UCSD-AML1 (cell line): ENCODE results near the gene CLMN.

Source experiments
- DNase-seq: peaks from one replicate; lab custom pipeline; 2025; ENCODE audit not compliant: unreplicated experiment; lab: John Stamatoyannopoulos, UW

The CLMN gene

DNA sequence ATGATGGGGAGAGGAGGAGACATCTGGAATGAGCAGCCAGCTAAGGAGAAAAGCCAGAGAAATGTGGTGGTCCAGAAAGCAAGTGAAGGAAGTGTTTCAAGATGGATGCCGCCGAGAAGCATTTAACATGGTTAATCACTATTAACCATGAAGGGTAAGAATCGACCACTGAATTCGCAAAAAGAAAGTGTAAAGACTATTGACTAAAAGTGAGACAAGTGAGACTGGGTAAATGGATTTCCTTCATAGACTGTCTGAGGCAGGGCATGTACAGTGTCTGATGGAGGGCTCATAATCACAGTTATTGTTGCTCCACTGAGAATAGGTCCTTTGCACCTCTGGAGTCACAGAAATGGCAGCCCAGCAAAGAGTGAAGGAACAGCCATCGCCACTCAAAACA is 25.3 kb upstream of the CLMN start:
- DNase-seq = no peak

DNA sequence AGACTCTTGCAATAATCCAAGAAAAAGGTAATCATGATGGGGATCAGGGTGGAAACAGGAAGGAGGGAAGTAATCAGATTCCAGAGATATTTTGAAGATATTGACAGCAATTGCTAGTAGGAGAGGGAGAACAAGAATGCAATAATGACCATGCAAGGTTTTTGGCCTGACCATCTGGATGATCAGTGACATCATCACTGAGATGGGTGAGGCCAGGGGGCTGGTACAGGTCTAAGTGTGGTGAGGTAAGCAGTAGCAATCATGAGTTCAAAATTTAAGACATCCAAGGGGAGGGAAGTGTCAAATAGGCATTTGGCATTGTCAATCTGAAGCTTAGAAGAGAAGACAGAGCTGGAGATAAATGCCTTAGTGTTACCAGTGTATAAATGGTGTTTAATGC is 24.8 kb upstream of the CLMN start:
- no peak for DNase-seq

DNA sequence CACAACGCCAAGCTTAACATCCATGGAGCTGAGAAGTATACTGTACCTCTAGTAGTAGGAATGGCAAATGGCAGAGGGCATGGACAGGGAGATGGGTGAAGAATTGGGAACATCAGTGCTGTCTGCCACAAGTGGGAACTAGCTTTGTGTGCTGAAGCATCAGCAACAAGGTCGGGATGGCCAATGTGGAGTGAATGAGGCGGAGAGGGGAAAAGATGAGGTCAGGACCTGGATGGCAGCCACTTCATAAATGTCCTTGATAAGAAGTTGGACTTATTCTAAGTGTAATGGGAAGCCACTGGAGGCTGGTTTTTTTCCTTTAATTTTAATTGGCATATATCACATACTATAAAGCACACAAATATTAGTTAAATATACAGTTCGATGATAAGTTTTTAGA is 21.9 kb upstream of the CLMN start:
- no peak for DNase-seq

DNA sequence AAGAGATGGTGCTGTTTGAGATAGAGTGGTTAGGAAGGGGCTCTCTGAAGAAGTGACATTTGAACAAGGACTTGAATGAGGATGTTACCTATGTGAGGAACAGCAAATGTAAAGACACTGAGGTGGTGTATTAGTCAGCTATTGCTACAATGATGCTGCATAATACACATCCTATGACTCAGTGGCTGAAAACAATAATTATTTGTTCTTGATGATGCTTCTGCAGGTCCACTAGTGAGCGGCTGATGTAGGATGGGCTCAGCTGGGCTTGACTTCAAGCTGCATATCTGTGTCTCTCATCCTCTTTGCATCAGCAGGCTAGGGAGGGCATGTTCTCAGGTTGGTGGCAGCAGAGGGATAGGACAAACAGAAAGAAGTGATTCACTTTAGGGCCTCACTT is 21.4 kb upstream of the CLMN start:
- no peak for DNase-seq

DNA sequence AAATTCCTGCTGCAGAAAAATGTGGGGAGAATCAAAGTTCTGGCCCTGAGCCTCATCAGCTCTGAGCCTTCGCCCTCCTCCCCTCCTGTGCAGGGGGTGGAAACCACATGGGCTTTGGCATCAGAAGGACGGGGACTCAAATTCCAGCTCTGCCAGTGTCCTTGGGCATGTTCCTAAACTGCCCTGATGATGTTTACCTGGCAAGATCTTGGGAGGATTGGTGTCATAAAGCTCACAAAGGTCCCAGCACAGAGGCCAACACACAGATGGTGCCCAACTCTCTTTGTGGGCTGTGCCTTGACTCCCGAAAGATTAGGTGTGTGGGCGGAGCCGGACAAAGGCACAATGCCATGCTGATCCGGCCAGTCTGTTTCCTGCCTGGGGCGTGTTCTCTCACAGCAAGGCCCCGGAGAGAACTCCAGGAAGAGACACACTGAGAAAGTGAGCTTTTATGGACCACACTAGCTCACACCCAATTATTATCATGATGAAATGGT is 20.5 kb upstream of the CLMN start:
- no peak for DNase-seq

DNA sequence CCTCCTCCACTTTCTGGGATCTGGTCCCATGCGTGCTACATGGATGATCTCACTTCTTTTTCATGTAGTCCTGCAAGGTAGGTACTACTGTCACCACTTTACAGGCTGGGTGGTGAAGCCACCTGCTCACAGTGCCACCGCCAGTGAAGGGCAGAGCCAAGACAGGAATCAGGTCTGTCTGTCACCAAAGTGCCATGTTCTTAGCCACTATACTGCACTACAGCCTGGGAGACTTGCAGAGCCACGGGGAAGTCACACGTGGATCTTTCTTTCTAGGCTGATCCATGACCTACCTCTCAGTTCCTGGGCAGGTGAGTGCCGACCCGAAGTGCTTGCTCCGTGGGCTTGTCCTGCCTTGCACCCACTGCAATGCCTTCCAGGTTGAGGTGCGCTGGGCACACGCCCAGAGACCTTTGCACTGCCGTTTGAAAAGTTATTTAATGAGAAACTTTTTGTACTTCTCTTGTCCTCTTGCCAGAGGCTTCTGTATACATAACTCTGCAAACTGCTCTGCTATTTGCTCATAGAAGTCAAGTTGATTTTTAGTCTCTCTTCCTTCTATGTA is 19.7 kb upstream of the CLMN start:
- no peak for DNase-seq

DNA sequence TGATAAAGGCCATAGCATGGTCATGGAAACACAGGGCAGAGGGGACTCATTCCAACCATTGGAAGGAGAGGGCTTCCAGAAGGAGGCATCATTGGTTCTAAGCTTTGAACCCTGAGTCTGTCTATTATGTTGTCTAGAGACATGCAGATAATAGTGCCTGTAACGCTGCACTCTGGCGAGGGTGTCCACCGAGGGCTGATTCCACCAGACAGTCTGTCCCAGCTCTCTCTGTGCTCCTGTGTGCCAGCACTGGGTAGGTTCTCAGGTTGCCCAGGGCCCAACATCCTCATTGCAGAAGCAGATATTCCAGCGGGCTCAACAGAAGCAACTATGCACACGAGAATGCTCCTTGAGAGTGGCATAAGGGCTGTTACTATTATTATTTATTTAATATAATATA is 18.7 kb upstream of the CLMN start:
- no peak for DNase-seq

DNA sequence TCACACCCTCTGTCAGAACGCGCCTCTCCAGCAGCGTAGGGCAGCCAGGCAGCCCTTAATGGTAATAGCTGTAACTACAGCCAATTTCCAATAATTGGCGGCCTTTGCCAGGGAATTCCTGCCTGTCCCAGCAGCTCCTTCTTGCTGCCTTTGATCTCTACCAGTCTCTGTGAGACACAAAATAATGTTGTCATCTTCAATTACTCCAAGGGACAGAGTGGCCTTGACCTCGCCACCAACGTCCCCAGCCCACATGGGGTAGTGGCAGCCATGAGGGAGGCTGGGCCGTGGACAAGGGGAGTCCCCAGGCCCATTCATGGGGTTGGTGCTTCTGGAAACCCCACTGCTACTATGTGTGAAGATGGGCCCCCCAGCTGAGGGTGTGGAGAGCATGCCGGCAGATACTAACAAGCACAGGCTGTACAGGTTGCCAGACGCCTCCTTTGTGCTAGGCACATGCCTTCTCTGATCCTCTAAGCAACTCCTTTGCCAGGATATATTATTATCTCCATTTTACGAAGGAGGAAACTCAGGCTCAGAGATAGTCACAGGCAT is 17.4 kb upstream of the CLMN start:
- DNase-seq = no peak

DNA sequence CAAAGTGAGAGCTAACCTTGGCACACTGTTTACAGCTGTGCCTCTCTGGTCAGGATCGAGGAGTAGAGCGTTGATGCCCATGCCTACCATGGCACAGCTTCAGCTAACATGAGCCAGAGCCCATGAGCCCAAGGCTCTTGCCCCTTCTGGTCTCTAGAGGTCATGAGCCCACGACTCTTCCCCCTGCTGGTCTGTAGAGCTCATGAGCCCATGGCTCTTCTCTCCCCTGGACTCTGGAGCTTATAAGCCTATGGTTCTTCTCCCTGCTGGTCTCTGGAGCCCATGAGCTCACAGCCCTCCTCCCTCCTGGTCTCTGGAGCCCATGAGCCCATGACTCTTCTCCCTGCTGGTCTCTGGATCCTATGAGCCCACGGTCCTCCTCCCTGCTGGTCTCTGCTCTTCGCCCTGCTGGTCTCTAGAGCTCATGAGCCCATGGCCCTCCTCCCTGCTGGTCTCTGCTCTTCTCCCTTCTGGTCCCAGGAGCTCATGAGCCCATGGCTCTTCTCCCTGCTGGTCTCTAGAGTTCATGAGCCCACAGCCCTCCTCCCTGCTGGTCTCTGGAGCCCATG is 16.6 kb upstream of the CLMN start:
- no peak for DNase-seq

DNA sequence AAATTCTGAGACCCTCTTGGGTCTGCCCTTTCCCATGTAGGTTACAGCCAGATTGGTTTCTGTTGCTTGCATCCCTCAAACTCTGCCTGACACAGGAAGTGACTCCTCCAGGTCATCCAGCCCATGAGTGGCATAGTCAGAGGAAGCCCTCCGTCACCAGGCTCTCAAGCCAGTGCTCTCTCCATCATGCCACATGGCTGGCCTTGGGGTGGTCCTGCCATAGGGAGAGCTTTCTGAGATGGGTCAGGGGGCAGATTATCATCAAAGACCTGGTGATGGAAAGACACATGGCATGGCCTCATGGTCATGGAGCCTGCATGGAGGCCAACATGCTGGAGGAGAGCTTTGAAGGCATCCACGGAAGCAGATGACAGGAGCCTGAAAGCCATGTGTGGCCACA is 15.4 kb upstream of the CLMN start:
- DNase-seq = no peak

DNA sequence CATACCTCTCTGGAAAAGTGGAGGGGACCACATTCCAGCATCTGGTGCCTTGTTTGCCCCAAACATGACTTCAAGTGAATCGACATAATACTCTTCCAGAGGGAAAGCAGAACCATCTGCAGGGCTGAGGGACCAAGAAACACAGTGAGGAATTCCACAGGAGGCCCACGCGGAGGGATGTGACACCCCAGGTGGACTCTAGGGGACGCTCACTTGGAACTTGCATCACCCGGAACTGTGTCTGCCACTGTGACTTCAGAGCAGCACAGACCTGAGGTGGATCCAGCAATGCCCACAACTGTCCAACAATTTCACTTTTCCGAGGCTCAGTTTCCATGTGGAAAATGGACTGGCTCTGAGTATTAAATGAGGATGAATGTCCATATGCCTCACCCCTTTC is 14.3 kb upstream of the CLMN start:
- no peak for DNase-seq

DNA sequence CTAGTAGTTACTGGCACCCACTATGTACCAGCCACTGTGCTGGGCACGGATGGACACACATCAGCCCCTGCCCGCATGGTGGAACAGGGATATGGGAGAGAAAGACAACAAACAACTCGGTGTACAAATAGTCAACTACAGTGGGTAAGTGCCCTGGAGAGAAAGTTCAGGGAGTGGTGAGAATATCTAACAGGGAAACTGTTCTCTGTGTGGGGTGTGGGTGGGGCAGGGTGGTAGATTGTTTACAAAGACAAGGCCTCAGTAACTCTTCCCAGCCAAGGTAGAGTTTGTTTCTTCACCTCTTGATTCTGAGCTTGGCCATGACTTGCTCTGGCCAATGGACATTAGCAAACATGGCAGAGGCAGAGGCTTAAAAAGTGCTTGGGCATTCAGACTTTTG is 12.9 kb upstream of the CLMN start:
- DNase-seq = no peak

DNA sequence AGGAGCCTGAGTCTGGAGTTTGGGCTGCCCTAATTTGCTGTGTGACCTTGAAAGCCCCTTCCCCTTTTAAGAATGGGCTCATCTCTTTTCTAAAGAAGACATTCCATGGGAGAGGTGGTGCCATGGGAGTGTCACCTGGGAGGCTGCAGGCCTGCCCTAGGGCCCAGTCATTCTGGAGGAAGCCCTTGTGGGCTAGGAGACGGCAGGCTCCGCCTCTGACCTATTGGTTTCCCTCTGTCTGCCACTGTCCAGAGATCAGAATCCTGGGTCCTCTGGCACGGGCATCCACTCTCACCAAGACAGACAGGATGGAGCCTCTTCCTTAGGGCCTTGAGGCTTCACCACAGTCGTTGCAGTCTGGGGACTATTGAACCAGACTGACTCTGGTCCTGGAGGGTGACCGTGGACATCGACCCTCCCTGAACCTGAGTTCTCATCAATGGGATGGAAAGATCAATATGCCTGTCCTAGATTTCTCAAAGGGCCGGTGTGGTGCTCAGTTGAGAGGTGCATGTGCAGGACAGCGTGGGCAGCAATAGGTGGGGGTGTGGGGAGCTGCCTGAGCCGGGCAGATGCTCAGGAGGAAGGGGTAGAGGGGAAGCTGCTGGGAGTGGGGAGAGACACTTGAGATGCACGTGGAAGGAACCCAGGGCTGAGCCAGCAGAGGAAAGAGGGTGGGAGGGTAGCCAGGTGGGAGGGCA is 12.2 kb upstream of the CLMN start:
- DNase-seq = no peak

DNA sequence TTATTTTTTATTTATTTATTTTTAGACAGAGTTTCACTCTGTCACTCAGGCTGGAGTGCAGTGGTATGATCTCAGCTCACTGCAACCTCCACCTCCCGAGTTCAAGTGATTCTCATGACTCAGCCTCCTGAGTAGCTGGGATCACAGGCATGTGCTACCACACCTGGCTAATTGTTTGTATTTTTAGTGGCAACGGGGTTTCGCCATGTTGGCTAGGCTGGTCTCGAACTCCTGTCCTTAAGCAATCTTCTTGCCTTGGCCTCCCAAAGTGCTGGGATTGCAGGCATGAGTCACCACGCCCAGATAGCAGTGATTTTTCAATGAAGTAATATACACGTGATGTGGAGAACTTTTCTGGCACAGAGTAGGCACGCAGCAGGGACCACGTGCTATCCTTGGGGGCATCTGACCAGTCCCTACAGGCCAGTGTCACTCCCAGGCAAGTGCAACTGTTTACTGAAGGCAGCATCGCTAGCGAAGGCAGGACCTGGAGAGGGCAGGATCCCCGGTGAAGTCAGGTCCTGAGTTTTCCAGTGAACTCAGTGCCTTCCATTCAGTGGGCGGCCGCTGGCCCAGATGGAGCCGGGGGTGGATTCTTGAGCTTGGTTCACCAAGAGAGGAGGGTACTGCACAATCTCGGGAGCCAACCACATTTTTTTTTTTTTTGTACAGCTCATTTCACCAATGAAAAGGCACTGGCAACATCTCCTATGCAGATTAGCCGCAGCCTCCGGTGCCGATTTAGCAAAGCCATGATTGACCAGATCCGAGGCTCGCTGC is 11.1 kb upstream of the CLMN start:
- no peak for DNase-seq

DNA sequence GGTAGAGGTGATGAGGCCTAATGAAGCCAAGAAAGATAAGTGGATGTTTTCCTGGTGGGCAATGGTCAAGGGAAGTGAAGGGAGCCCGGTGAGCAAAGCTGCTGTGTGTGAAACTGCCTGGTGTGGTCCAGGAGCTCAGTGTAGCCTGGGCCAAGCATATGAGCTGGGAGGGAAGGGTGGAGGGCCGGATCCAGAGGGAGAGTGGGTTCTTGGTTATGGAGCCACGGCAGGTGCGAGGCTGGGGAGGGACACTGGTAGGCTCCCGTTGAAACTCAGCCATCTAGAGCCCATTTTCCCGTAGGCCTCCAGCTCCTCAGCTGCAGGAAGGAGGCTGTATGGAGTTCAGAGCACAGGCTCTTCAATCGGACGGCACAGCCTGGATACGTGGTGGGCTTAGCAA is 10.2 kb upstream of the CLMN start:
- DNase-seq = no peak

DNA sequence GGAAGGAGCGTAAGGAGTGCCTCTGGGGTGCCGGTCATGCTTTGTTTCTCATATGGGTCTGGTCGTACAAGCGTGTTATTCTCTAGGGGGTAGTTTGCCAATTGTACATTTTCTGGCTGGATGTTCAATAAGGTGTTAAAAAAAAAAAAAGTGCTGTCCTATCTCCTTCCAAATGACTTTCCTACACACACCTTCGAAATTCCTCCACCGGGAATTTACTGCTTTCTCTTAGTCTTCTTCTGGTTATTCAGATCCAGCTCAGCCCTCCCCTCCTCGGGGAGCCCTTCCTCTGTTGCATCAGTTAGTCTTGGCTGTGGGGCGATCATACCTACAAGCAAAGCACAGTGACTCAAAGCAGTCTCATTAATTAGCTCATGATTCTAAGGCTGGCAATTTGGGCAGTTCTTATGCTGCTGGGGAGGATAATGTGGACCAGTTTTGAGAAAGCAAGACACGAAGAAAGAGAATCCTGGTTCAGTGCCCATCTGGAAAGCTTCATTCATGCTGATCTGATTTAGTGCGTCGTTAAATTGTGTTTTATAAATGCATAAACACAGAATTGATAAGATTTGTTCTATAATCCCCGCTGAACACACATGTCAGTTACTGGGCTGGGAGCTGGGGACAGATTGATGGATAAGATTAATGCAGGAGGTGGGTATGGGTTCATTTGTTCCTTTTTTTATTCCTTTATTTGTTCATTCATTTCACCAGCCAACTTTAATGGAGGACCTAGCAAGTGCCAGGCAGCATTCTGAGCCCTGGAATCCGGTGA is 9.2 kb upstream of the CLMN start:
- DNase-seq = no peak

DNA sequence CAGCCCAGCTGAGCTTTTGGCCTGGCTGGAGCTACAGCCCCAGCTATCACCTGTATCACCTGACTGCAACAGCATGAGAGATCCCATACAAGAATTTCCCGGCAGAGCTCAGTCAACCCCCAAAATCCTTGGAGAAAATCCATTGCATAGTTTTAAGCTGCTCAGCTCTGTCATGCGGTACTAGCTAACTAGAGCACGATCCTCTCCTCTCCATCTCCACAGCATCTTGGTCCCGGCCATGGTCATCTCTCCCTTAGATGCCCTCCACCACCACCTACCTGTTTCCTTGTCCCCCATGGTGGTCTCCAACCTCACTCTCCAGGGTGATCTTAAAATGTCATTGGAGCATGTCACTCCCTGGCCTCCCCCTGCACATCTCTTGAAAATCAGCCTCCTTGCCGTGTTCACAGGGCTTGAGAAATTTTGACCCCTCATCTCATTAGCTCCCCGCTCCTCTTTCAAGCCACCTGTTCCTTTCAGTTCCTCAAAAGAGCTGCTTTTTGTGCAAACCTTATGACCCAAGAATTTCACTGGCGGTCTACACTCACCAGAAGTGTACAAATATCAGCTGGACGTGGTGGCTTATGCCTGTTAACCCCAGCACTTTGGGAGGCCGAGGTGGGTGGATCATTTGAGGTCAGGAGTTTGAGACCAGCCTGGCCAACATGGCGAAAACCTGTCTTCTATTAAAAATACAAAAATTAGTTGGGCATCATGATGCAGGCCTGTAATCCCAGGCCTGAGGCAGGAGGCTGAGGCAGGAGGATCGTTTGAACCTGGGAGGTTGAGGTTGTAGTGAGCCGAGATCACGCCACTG is 8.1 kb upstream of the CLMN start:
- no peak for DNase-seq

DNA sequence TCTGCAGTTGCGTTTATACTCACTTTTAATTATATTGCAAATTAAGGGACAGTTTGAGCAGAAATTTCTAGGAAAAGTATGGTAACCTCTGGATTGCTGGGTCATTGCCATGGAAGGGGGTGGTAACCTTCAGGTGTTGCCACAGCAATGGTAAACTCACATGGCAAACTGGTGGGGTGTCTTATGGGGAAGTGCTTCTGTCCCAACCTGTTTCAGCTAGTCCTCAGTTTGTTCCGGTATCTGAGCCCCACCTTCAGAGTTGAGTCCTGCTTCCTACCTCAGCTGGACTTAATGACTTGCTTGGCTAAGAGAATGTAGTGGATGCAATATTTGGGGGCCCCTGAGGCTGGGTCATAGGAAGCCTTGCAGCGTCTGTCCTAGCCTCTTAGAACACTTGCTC is 7.3 kb upstream of the CLMN start:
- DNase-seq = no peak

DNA sequence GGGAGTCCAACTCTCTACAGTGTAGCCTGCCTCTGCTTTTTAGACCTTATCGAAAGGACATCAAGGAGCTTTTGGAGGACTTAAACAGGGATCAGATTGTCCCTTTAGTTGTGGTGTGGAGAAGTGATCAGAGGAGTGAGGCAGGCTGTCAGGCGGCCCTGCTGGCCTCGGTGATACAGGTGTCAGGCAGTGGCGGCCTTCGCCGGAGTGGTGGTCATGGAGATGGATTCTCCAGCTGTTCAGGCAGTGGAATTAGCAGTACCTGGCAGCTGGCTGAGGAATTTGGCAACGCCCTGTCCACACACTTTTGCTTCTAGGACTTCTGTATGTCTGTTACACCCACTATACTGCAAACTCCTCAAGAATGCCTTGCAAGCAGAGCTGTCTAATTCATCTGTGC is 4.2 kb upstream of the CLMN start:
- no peak for DNase-seq

DNA sequence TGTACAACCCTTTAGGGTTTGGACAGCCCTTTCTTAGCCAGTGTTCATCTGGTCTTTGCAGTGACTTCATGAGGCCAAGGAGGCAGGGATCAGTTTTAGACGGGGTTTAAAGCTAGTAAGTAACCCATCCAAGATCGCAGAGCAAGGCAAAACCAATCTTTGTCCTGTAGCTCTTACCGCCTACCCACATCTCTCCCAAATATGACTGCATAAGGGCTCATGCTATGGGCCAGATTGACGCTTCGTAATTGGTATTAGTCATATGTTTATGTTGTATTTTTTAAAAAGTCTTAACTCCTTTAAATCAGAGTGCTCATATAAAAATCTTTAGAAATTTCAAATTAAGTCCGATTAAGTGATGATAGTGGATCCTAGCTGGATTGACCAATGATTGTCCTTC is 3.7 kb upstream of the CLMN start:
- no peak for DNase-seq
